Subcutaneous adipose tissue (tissue), 4 donors: ENCODE data around the gene TANC2. TPM values are rescaled to one million over a fixed set of nuclear protein-coding genes. Genes with fewer than 3 reads are reported as not detected.

Experiments used
- total RNA-seq, 4 donors: library from RNA; depleted of rRNA; stranded (reverse); fragments of >200 nt; gene quantifications; one replicate each; pipeline ENCODE4 v1.1.0, GENCODE V29; 2016
- TF ChIP-seq, protein P1 (sequence below): fragments of 450-650 bp; IDR thresholded peaks from one replicate; pipeline ENCODE4 v1.5.1; 2016; ENCODE audit warnings: low read depth, mild to moderate bottlenecking, control low read depth, antibody characterized with exemption, moderate library complexity

The TANC2 gene
- 10 to 100 TPM; 22.5 to 39.7 (median 31.0) TPM for total RNA-seq

DNA sequence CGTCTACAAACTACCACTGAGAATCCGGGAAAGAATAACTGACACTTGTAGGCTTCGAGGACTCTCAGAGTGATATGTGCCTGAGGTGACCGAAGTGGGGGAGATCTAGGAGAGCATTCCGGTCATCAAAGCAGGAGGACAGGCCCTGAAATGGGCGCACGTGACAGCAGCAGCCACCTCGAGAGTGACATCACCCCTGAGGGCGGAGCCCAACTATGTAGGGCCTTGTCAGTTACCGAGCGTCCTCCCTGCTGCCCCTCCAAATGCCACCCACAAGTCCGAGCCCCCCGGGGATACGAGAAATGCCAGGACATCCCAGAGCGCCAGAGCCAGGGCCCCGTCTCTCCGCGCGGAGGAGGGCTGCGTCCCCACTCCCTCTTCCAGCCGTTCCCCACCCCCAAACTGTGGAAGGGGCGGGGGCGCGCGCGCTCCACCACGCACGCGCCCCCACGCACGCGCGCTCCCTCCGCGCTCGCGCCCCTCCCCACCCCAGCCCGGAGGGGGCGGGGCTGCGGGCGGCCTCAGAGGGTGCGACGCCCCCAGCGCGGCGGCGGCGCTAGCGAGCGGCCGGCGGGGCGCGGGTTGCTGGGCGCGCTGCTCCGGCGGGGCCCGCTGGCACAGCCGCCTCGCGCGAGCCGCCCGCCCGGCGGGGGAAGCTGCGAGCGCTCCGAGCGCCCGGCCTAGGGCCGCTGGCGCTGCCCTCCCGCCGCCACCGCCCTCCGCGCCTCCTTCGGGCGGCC is at the start of gene TANC2:
TANC2 (plus strand) TSS at position 550 of the 740 bp plus-strand sequence. CDS start 43,325 bp downstream, outside the sequence.
- TF ChIP-seq, protein P1, sequence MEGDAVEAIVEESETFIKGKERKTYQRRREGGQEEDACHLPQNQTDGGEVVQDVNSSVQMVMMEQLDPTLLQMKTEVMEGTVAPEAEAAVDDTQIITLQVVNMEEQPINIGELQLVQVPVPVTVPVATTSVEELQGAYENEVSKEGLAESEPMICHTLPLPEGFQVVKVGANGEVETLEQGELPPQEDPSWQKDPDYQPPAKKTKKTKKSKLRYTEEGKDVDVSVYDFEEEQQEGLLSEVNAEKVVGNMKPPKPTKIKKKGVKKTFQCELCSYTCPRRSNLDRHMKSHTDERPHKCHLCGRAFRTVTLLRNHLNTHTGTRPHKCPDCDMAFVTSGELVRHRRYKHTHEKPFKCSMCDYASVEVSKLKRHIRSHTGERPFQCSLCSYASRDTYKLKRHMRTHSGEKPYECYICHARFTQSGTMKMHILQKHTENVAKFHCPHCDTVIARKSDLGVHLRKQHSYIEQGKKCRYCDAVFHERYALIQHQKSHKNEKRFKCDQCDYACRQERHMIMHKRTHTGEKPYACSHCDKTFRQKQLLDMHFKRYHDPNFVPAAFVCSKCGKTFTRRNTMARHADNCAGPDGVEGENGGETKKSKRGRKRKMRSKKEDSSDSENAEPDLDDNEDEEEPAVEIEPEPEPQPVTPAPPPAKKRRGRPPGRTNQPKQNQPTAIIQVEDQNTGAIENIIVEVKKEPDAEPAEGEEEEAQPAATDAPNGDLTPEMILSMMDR: no peak

DNA sequence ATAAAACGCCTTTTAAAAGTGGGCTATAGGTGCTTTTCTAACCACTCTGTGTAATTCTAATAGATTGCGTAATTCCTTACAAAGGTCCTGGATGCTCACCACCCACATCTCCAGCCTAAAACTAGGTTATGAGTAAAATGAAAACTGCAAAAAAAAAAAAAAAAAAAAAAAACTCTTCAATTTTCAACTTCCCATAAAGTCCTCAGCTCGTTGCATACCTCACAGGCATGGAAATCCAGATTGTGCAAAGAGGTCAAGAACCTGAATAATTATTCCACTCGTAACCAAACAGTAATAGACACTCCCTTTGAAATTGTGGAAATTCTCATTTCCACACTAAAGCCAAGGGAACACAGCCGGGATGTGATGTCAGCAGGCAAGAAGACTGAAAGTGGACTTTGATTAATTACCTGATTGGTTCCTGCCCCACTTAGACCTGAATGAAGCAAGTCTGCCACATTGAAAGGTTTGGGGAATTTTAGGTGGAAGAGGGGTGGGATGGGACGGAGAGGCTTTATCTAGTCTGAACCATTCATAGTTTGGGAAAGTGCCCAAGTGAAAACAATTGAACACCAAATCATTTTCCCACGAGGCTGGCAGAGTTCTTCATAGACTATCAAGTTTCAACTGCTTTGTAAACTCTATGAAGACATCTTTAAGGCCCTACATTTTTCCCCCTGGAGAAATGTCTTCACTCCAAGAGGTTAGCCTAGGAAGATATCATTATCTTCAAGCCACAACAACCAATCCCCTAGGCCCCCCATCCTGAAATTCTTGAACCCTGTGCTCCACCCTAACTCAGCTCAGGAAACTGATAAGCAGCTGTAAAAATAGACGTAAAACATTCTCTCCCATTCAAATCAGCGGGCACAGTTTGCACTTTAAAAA is 49.1 kb upstream of the TANC2 start:
- TF ChIP-seq, protein P1: no peak

DNA sequence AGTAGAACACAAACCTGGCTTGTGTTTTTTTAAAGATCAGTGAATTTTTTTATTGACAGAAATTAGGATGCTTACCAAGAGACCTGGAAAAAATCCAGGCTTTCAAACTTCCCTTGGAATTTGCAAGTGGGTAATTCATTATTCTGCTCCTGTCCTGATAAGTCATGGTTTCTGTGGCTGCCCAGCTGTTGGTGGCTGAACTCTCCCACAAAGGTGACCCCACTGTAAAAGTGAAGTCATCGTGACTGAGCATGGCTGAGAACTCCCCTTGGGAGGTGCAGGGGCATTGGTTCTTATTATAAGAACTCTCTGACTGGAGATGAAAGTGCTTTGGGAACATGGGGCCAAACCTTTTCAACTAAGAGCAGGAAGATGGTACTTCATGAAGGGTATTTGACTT is 46.6 kb upstream of the TANC2 start:
- TF ChIP-seq, protein P1: no peak

DNA sequence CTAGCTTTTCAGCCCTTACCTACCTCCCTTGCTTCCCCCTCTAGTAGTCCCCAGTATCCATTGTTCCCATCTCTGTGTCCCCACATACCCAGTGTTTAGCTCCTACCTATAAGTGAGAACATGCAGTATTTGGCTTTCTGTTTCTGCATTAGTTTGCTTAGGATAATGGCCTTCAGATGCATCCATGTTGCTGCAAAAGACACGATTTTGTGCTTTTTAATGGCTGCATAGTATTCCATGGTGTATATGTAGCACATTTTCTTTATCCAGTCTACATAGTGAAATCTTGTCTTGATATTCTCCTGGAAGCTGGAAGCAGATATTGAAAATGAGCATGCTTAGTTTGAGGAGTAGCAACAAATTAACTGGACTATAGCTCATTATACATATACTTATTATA is 45.7 kb upstream of the TANC2 start:
- TF ChIP-seq, protein P1: no peak

DNA sequence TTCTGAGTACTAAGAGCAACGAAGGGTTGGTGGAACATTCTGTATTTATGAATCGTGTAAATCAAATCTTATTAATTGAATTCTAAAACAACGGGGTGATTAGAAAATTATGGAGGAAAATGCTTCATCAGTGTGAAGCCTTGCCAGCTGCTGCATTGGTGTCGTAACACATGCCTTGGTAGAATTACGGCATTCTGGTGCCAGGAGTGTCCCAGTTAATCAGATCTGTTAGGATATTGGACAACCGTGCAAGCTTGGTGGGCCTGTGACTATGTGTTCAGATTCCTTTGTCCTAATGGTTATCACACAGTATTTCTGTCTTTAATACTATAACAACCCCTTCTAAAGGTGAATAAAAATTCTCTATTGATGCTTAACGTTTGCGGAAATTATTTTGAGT is 44.2 kb upstream of the TANC2 start:
- TF ChIP-seq, protein P1: no peak

DNA sequence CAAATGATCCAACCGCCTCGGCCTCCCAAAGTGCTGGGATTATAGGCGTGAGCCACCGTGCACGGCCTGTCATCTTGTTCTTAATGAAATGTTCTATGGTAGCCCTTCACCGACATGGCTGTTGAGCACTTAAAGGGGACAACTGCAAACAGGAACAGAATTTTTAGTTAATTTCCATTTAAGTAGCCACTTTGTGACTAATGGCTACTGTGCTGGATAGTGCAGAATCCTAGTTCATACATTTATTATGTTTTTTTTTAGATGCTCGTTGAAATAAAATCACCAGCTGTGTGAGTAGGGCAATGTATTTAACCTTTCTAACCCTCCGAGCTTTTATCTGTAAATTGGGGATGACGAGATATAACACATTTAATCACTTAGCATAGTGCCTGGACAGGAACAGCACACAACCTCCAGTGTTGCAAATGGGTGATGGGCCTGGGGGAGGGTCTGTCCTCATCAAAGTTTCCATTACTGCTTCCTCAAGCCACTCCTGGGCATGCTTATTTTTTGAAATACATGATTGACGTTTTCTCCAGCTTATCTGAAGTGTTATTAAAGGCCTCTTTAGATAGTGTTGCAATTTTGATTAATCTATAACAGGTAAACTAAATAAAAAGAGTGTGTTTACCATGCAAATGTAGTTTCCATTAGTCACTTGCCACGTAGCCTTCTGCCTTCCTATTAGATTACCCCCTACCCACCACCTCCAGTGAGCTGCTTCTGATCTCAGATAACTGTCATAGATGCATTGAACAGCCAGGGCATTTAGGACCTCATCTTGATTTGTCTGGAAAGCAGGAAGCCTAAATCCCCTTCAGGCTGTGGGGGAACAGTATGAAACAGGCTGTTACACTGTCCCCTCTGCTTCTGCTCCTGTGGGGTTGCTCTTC is 42.5 kb upstream of the TANC2 start:
- TF ChIP-seq, protein P1: no peak
